Upper lobe of left lung (tissue), 6 donors: ENCODE results near the gene FCGBP. TPM values are rescaled to one million over a fixed set of nuclear protein-coding genes. Genes with fewer than 3 reads are reported as not detected.

Experiments used
- ATAC-seq, 2 donors: fragments of 200-7000 bp; cut with Tn5 transposase; one replicate each; pipeline ENCODE4 v1.9.1; 2022; ENCODE audit warnings: mild to moderate bottlenecking in 2 of 2, moderate library complexity in 2 of 2; ENCODE audit not compliant: low FRiP score in 2 of 2
- DNase-seq, 2 donors: peaks; one replicate each; pipeline ENCODE4 v3.0.0-alpha.2; 2019 to 2020
- H3K27ac ChIP-seq, 4 donors: fragments of 200-600 bp; sonication (generic); one replicate each; pipeline ENCODE4 v1.5.1; 2016 to 2019
- H3K27me3 ChIP-seq, 4 donors: fragments of 200-600 bp; sonication (generic); one replicate each; pipeline ENCODE4 v1.5.1; 2017 to 2019
- H3K36me3 ChIP-seq, 4 donors: fragments of 200-600 bp; sonication (generic); one replicate each; pipeline ENCODE4 v1.5.1; 2016 to 2019
- H3K4me1 ChIP-seq, 4 donors: fragments of 200-600 bp; sonication (generic); one replicate each; pipeline ENCODE4 v1.5.1; 2018 to 2019
- H3K4me3 ChIP-seq, 4 donors: fragments of 200-600 bp; sonication (generic); one replicate each; pipeline ENCODE4 v1.5.1; 2017 to 2019; ENCODE audit warnings: mild to moderate bottlenecking in 2 of 4, moderate library complexity in 1 of 4
- H3K9me3 ChIP-seq, 4 donors: fragments of 200-600 bp; sonication (generic); one replicate each; pipeline ENCODE4 v1.5.1; 2018 to 2019
- CTCF ChIP-seq, 6 experiments: fragments of 450-650 bp in 4 of 6; fragments of 200-600 bp in 2 of 6; sonication (generic) in 2 of 6; IDR thresholded peaks; one replicate each; pipeline ENCODE4 v1.5.1; 2016 to 2019; ENCODE audit warnings: antibody characterized with exemption in 6 of 6
- EP300 ChIP-seq, 4 donors: sonication (generic); formaldehyde crosslinking; IDR thresholded peaks; one replicate each; pipeline ENCODE4 v1.5.1; 2017; ENCODE audit warnings: antibody characterized with exemption in 4 of 4, control low read depth in 2 of 4
- POLR2A ChIP-seq, 4 donors: fragments of 450-650 bp; IDR thresholded peaks; one replicate each; pipeline ENCODE4 v1.5.1; 2016 to 2017; ENCODE audit warnings: antibody characterized with exemption in 4 of 4, mild to moderate bottlenecking in 2 of 4
- POLR2AphosphoS5 ChIP-seq, 2 donors: sonication (generic); formaldehyde crosslinking; IDR thresholded peaks; one replicate each; pipeline ENCODE4 v1.5.1; 2017; ENCODE audit warnings: antibody characterized with exemption in 2 of 2
- WGBS, 2 donors: methylation state at CpG; one replicate each; pipeline ENCODE4 v1.1.5; 2017 to 2018; 5-methylcytosine and 5-hydroxymethylcytosine counted together
- total RNA-seq, 6 donors: library from RNA; depleted of rRNA in 4 of 6; stranded (reverse); fragments of >200 nt in 4 of 6; gene quantifications; one replicate each; pipeline versions ENCODE4 v1.1.0 to v1.2.1, GENCODE V29; 2016 to 2021
- donor health status: DM: no; HTN: no; CAD: no; lungs with moderate emphysema.
- donor health status: DM: no; HTN: yes; CAD: no; lungs with severe emphysema.

Gene FCGBP
- total RNA-seq, 6 donors from 2014 or later: 7.0 to 27.2 (median 14.3) TPM

GRCh38 chr19:39935364-39935661 is 879 bp upstream of the FCGBP start:
- DNase-seq: no peak
- Histone ChIP-seq H3K27me3 (no peaks in the 10 kb centered on the region), H3K27ac (no peak overlapping the region), H3K4me3 (no peak overlapping the region), H3K36me3 (no peaks in the 10 kb centered on the region), H3K9me3 (no peaks in the 10 kb centered on the region), H3K4me1 (peaks cover 0 to 9% (median 2%) of the 10 kb centered on the region in 4 donors)
- WGBS, 2 donors: 91 to 100% methylated on average over 1 to 5 of the region's 5 CpGs
- no peak for TF ChIP-seq POLR2AphosphoS5 (IDR thresholded peaks at IDR 0.05)
- no peak for TF ChIP-seq CTCF (IDR thresholded peaks at IDR 0.05)
- TF ChIP-seq POLR2A (IDR thresholded peaks at IDR 0.05): no peak
- no peak for TF ChIP-seq EP300 (IDR thresholded peaks at IDR 0.05)
- no peak for ATAC-seq

DNA sequence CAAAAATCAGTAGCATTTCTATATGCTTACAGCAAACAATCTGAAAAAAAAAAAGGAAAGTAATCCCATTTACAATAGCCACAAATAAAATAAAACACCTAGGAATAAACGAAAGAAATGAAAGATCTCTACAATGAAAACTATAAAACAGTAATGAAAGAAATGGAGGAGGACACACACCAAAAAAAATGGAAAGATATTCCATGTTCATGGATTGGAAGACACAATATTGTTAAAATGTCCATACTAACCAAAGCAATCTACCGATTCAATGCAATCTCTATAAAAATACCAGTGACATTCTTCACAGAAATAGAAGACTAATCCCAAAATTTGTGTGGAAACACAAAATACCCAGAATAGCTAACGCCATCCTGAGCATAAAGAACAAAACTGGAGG is 4.7 kb downstream of the FCGBP start:
- no peaks in the 10 kb centered on the region for H3K27me3 ChIP-seq

DNA sequence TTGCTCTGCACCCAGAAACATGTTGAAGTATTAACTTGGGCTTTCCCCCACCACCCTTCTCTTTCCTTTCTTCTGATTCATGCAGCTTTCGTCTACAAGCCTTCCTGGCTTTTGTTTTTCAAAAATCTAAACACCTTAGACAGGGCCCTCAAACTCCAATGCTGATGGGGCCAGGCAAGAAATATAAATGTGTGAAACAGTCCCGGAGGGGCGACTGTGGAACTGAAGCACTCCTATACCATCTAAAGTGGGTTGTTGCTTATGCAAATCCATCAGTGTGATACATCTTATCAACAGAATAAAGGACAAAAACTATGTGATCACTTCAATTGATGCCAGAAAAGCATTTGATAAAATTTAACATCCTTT is 6.1 kb downstream of the FCGBP start:
- no peak for TF ChIP-seq POLR2AphosphoS5 (IDR thresholded peaks at IDR 0.05)
- TF ChIP-seq EP300 (IDR thresholded peaks at IDR 0.05): no peak
- TF ChIP-seq CTCF (IDR thresholded peaks at IDR 0.05): no peak
- no peak for TF ChIP-seq POLR2A (IDR thresholded peaks at IDR 0.05)
- Histone ChIP-seq H3K9me3 (no peaks in the 10 kb centered on the region), H3K4me3 (no peak overlapping the region), H3K4me1 (peaks cover 0 to 3% (median 0%) of the 10 kb centered on the region in 4 donors), H3K27ac (no peak overlapping the region), H3K27me3 (no peaks in the 10 kb centered on the region), H3K36me3 (no peaks in the 10 kb centered on the region)
- DNase-seq (no peak), ATAC-seq (no peak)
- WGBS, 2 donors: 82 to 84% methylated on average over 3 of the region's 3 CpGs

More for the DNA sequence above, 4.7 kb downstream of the FCGBP start:
- TF ChIP-seq EP300 (IDR thresholded peaks at IDR 0.05) (no peak), POLR2A (IDR thresholded peaks at IDR 0.05) (no peak), POLR2AphosphoS5 (IDR thresholded peaks at IDR 0.05) (no peak), CTCF (IDR thresholded peaks at IDR 0.05) (no peak)
- H3K36me3 ChIP-seq: no peaks in the 10 kb centered on the region
- H3K4me3 ChIP-seq: no peak overlapping the region
- WGBS, 2 donors: 90 to 92% methylated on average over 3 of the region's 3 CpGs
- no peak overlapping the region for H3K27ac ChIP-seq
- no peak for ATAC-seq
- no peak for DNase-seq
- peaks cover 0 to 3% (median 0%) of the 10 kb centered on the region in 4 donors for H3K4me1 ChIP-seq
- H3K9me3 ChIP-seq: no peaks in the 10 kb centered on the region

DNA sequence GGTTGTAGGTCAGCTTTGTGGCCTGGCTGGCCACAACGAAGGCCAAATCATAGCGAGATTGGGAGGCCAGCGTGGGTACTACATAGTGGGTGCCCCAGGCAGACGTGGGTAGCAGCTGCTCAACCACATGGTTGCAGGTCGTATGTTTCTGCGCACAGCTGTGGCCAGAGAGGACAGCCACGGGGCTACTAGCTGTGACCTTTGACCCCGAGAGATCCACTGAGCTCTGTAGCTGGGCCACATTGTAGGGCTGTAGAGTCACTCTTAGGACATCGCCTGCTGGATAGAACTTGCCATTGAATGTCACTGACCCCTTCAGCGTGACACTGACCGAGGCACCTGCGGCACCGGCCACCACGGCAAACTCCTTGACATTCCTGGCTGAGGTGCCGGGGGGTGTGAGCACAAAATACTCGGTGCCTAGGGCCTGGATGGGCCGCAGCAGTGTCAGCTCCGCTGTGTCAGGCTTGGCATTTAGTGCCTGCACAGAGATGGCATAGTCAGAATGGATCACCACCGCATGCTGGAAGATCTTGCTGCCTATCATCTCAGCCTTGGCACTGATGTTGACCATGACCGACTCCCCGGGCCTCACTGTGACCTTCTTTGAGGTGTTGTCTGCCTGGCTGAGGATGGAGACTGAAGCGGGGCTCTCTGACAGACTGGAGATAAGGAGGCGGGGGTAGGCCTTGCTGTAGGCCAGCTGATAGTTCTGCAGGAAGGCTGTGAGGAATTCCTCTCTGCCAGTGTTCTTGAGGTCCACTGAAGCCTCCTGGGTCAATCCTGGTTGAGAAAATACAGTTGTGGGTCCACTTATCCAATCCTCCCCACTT is 6.7 kb downstream of the FCGBP start:
- TF ChIP-seq EP300 (IDR thresholded peaks at IDR 0.05): no peak
- no peak for TF ChIP-seq POLR2A (IDR thresholded peaks at IDR 0.05)
- TF ChIP-seq CTCF (IDR thresholded peaks at IDR 0.05): no peak
- no peak for TF ChIP-seq POLR2AphosphoS5 (IDR thresholded peaks at IDR 0.05)
- H3K36me3 ChIP-seq: no peaks in the 10 kb centered on the region
- H3K27ac ChIP-seq: no peak overlapping the region
- ATAC-seq: peak in 1 of 2 donors; percentile 30
- H3K4me3 ChIP-seq: no peak overlapping the region
- no peaks in the 10 kb centered on the region for H3K27me3 ChIP-seq
- peaks cover 0 to 3% (median 0%) of the 10 kb centered on the region in 4 donors for H3K4me1 ChIP-seq
- no peaks in the 10 kb centered on the region for H3K9me3 ChIP-seq
- DNase-seq: peak in 1 of 2 donors; percentile 56
- WGBS, 2 donors: 90% methylated on average over 12 to 22 of the region's 23 CpGs

- Histone ChIP-seq H3K27me3 (no peaks in the 10 kb centered on the region), H3K4me1 (peaks cover 0 to 3% (median 0%) of the 10 kb centered on the region in 4 donors), H3K9me3 (no peaks in the 10 kb centered on the region), H3K27ac (no peak overlapping the region), H3K36me3 (no peaks in the 10 kb centered on the region), H3K4me3 (no peak overlapping the region)
- 95 to 100% methylated on average over 1 to 11 of the region's 11 CpGs for WGBS, 2 donors
- ATAC-seq (peak in 1 of 2 donors; percentile 49), DNase-seq (no peak)
- TF ChIP-seq POLR2AphosphoS5 (IDR thresholded peaks at IDR 0.05) (no peak), EP300 (IDR thresholded peaks at IDR 0.05) (no peak), POLR2A (IDR thresholded peaks at IDR 0.05) (no peak), CTCF (IDR thresholded peaks at IDR 0.05) (no peak)
Observed at GRCh38 chr19:39927076-39927475, 7.4 kb downstream of the FCGBP start.
